ENCODE results near the gene ZNF593. TPM values are rescaled to one million over a fixed set of nuclear protein-coding genes. Genes with fewer than 3 reads are reported as not detected.

ZNF593 gene
- total RNA-seq, 1 experiment from 2014 or later = 23.4 TPM

DNA sequence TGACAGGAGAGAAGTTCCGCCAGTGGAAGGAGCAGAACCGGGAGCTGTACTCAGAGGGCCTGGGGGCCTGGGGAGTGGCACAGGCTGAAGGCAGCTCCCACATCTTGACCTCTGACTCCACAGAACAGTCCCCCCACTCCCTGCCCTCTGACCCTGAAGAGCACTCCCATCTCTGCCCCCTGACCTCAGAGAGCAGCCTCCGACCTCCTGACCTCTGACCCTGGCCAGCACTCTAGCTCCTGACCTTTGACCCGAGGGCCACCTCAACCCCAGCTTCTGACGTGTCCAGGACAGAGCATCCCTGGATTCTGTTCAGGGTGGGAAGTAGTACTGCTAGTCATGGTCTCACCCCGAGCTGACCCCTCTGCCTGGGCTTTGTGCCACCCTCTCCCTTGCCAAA lies 19.6 kb downstream of the ZNF593 start:
- Histone ChIP-seq H3K36me3 (no peaks in the 10 kb centered on the region), H3K27me3 (replicated peaks) (no peaks in the 10 kb centered on the region), H3K27ac (no peak overlapping the region), H3K4me3 (no peak overlapping the region), H3K4me1 (replicated peaks) (no peaks in the 10 kb centered on the region), H3K9me3 (replicated peaks) (no peaks in the 10 kb centered on the region)
- DNase-seq (ENCODE audit: low read depth in 1 of 2, low spot score in 2 of 2) = no peak

DNA sequence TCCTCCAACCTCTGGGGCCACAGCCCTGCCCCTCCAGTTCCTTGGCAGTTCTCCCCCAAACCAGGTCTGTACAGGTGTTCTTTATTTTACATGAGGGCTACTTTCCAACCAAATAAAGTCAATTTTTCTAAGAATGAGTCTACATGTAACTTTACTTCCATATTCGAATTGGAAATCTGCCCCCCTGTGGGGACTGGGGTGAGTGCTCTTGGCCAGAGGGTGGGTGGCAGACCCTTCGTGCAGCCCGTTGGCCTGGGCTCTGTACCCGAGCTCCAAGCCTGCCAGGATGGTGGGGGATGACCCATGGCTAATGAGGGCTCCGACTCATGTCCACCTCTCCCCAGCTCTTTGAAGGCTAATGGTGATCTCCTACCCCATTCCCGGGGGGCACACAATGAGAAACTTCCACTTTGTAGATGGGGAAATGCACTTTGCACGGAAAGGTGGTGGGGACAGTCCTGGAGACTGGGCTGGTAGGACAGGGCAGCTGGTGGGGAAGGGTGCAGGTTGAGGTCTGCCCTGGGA lies 20.1 kb downstream of the ZNF593 start:
- DNase-seq (ENCODE audit: low read depth in 1 of 2, low spot score in 2 of 2) = no peak
- Histone ChIP-seq H3K36me3 (no peaks in the 10 kb centered on the region), H3K27me3 (replicated peaks) (no peaks in the 10 kb centered on the region), H3K9me3 (replicated peaks) (no peaks in the 10 kb centered on the region), H3K27ac (no peak overlapping the region), H3K4me1 (replicated peaks) (no peaks in the 10 kb centered on the region), H3K4me3 (no peak overlapping the region)

DNA sequence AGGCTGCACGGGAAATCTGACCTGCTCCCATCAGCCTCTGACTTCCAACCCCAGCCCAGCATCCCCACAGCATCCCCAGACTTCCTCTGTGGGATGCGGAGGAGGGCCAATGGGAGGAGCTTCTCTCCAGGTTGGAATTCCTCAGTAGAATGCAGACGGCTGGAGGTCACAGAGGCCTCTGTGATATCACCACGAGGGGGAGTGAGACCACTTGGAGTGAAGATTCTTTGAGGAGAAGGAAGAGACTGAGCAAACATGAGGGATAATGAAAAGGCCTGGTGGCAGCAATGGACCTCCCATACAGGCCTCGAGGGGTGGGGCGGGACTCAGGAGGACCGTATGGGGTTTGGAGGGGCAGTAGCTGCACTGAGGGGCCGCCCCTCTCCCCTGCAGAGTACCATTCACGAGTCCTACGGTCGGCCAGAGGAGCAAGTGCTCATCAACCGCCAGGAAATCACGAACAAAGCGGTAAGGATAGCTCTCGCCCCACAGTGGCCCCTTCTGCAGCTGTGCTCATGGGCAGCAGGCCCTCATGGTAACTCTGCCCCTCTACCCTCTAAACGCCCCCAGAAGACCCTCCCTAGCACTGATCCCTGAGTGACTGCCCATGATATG lies 20.8 kb downstream of the ZNF593 start, which contains the start of gene CATSPER4:
CATSPER4 (plus strand) TSS at position 230 of the 615 bp plus-strand sequence; CDS start at position 256, 26 bp downstream.
- no peaks in the 10 kb centered on the region for H3K4me1 ChIP-seq (replicated peaks)
- no peaks in the 10 kb centered on the region for H3K9me3 ChIP-seq (replicated peaks)
- no peaks in the 10 kb centered on the region for H3K27me3 ChIP-seq (replicated peaks)
- H3K36me3 ChIP-seq = no peaks in the 10 kb centered on the region
- no peak within 1 kb of the TSS for H3K4me3 ChIP-seq
- DNase-seq (ENCODE audit: low read depth in 1 of 2, low spot score in 2 of 2) = peak; percentile 55 to 64
- no peak within 1 kb of the TSS for H3K27ac ChIP-seq

DNA sequence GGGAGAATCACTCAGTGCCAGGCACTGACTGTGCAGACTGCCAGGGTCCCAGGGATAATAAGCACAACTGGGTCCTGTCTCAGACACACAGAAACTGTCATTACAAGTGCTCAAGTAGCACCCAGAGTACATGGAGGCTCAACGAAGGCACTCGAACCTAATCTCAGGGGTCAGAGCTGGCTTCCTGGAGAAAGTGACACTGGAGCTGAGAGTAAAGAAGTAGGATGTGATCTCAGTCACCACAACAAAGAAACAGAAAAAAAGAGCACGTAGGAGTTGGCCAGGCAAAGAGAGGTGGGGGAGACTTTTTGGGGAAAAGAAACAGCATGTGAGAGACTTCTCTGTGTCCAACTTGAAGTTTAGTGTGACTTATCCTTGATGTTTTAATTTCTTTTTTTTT lies 22.0 kb downstream of the ZNF593 start:
- H3K27ac ChIP-seq = no peak overlapping the region
- no peaks in the 10 kb centered on the region for H3K9me3 ChIP-seq (replicated peaks)
- H3K4me1 ChIP-seq (replicated peaks) = no peaks in the 10 kb centered on the region
- H3K36me3 ChIP-seq = no peaks in the 10 kb centered on the region
- no peak overlapping the region for H3K4me3 ChIP-seq
- no peaks in the 10 kb centered on the region for H3K27me3 ChIP-seq (replicated peaks)
- no peak for DNase-seq (ENCODE audit: low read depth in 1 of 2, low spot score in 2 of 2)

DNA sequence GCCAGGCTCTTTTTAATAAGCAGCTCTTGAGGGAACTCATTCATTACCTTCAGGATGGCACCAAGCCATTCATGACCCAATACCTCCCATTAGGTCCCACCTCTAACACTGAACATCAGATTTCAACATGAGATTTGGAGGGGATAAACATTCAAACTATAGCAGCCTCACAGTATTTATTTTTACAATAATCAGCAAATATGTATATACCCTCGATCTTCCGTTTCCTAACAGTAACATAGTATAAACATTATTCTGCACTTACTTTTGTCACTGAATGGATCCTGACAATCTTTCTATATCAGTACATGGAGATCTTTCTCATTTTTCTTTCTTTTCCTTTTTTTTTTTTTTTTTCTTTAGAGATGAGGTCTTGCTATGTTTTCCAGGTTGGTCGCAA lies 26.1 kb downstream of the ZNF593 start:
- H3K9me3 ChIP-seq (replicated peaks) = no peaks in the 10 kb centered on the region
- no peak overlapping the region for H3K4me3 ChIP-seq
- no peaks in the 10 kb centered on the region for H3K27me3 ChIP-seq (replicated peaks)
- no peaks in the 10 kb centered on the region for H3K36me3 ChIP-seq
- H3K27ac ChIP-seq = no peak overlapping the region
- H3K4me1 ChIP-seq (replicated peaks) = no peaks in the 10 kb centered on the region
- no peak for DNase-seq (ENCODE audit: low read depth in 1 of 2, low spot score in 2 of 2)

DNA sequence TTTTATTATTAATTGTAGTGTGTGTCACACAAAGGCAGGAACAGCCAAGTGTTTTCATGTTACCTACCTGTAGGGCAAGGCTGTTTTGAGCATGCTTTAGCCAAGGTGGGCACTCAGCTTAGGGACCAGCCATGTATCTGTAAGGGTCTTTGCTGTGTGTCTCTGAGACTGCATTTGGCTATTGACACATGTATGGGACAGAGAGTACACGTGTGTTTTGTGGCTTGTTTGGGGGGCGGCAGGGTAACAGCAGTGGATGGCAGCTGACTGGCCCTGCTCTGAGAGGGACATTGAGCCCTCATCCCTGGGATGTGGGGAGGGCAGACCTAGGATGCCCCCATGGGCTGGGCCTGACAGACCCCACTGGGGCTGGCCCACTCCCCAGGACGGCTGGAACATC lies 27.6 kb downstream of the ZNF593 start:
- Histone ChIP-seq H3K4me1 (replicated peaks) (no peaks in the 10 kb centered on the region), H3K27me3 (replicated peaks) (no peaks in the 10 kb centered on the region), H3K27ac (no peak overlapping the region), H3K36me3 (no peaks in the 10 kb centered on the region), H3K4me3 (no peak overlapping the region), H3K9me3 (replicated peaks) (no peaks in the 10 kb centered on the region)
- no peak for DNase-seq (ENCODE audit: low read depth in 1 of 2, low spot score in 2 of 2)

DNA sequence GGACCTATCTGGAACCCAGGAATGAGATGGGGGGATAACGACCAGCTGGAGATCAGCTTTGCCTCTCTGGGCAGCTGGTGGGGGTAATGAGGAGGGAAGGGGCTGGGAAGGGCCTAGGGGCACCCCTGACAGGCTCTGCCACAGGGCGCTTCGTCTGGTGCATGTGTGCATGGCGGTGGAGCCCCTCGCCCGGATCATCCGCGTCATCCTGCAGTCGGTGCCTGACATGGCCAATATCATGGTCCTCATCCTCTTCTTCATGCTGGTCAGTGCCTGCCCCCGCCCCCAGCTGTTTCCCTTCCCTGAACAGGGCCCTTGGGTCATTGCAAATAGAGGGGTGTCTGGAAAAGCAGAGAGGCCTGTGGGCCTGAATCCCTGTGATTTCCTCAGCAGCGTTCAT lies 28.1 kb downstream of the ZNF593 start:
- no peaks in the 10 kb centered on the region for H3K9me3 ChIP-seq (replicated peaks)
- no peaks in the 10 kb centered on the region for H3K4me1 ChIP-seq (replicated peaks)
- H3K27me3 ChIP-seq (replicated peaks) = no peaks in the 10 kb centered on the region
- H3K27ac ChIP-seq = no peak overlapping the region
- no peak for DNase-seq (ENCODE audit: low read depth in 1 of 2, low spot score in 2 of 2)
- H3K4me3 ChIP-seq = no peak overlapping the region
- no peaks in the 10 kb centered on the region for H3K36me3 ChIP-seq

DNA sequence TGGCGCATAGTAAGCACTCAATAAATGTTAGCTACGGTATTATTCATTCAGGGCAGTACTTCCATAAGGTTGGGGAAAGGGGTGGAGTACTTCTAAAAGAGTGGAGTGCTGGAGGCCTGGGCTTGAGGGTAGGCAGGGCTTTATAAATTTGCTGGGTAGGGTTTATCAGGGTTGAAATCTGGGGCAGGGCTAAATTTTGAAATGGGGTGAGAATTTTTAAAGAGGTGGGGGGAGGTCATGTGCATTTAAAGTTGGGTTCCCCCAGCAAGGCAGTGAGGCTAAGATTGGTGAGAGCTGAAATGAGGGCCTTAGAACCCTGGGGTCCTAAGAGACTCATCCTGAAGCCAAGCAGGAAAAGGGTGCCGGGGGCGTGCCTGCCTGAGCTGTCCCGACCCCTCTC lies 30.7 kb downstream of the ZNF593 start:
- Histone ChIP-seq H3K27me3 (replicated peaks) (no peaks in the 10 kb centered on the region), H3K9me3 (replicated peaks) (no peaks in the 10 kb centered on the region), H3K36me3 (no peaks in the 10 kb centered on the region), H3K27ac (no peak overlapping the region), H3K4me1 (replicated peaks) (no peaks in the 10 kb centered on the region), H3K4me3 (no peak overlapping the region)
- no peak for DNase-seq (ENCODE audit: low read depth in 1 of 2, low spot score in 2 of 2)

DNA sequence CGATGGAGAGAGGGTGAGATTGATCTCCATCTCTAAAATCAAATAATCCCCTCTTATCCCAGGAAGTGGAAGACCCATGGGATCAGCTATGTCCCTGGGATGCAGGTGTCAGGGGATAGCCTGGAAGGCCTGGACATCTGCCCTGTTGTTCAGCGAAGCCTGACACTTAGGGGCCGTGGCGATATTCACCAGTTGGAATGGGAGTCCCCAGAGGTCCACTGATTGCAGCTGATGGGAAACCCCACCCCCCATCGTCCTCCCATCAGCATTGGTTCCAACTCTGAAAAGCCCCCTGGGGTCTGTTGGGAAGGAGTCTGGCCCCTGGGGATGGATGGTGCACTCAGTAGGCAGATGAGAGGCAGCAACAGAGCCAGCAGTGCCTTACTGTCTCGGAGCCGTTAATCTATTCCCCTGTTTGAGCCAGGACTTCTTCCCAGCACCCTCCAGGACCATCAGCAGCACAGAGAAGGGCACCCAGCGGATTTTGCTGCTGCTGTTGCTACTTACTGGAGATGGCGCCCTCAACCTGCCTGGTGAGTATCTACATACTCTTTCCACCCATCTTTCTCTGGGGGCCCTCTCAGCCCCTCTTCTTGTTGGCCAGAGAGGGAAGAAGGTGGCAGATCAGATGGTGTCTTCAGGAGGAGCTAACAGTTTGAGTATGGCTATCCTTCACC lies 34.1 kb downstream of the ZNF593 start:
- H3K27me3 ChIP-seq (replicated peaks) = no peaks in the 10 kb centered on the region
- no peaks in the 10 kb centered on the region for H3K36me3 ChIP-seq
- no peak overlapping the region for H3K4me3 ChIP-seq
- H3K27ac ChIP-seq = no peak overlapping the region
- H3K4me1 ChIP-seq (replicated peaks) = no peaks in the 10 kb centered on the region
- H3K9me3 ChIP-seq (replicated peaks) = no peaks in the 10 kb centered on the region
- no peak for DNase-seq (ENCODE audit: low read depth in 1 of 2, low spot score in 2 of 2)

DNA sequence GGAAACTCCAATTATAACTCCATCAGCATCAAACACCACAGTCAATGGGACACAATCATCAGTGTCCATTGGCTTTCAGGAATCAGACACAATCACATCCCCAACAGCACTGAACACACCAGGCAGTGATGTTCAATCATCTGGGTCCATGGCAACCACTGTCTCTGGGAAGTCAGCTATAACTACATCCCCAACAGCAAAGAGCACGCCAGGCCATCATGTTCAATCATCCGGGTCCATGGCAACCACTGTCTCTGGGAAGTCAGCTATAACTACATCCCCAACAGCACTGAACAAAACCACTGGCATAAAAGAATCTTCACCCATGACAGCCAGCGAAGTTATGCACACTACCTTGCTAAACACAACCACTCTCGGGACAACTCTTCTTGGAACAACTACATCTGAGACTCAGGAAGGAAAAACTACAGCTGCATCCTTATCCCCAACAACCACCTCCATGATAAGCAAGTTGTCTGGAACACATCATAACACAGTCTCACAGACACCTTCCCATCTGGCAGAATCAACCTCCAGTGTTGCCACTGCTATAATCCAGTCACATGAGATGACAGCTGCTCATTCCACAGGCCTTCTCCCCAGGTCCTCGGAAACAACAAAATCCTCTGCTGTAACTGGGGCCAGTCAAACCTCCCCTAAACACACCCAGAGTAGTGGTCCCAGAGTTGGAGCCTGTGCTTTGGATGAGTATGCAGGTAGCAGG lies 40.6 kb downstream of the ZNF593 start:
- H3K27me3 ChIP-seq (replicated peaks) = no peaks in the 10 kb centered on the region; the same call in 1 of the 2 replicates
- H3K27ac ChIP-seq = no peak overlapping the region
- no peaks in the 10 kb centered on the region for H3K36me3 ChIP-seq
- H3K9me3 ChIP-seq (replicated peaks) = no peaks in the 10 kb centered on the region
- no peak for DNase-seq (ENCODE audit: low read depth in 1 of 2, low spot score in 2 of 2)
- H3K4me3 ChIP-seq = no peak overlapping the region
- H3K4me1 ChIP-seq (replicated peaks) = no peaks in the 10 kb centered on the region

DNA sequence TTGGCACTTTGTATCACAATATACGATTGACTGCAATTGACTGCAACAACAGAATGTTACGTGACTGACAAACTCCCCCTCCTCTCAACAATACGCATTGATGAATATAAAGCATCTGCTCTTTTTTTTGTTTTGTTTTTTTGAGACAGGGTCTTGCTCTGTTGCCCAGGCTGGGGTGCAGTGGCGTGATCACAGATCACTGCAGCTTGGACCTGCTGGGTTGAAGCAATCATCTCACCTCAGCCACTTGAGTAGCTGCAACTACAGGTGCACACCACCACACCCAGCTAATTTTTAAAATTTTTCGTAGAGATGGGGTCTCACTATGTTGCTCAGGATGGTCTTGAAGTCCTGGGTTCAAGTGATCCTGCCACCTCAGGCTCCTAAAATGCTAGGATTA lies 43.0 kb downstream of the ZNF593 start:
- H3K9me3 ChIP-seq (replicated peaks) = no peaks in the 10 kb centered on the region
- H3K4me1 ChIP-seq (replicated peaks) = peaks cover 2% of the 10 kb centered on the region; the same call in 1 of the 2 replicates
- no peaks in the 10 kb centered on the region for H3K36me3 ChIP-seq
- no peaks in the 10 kb centered on the region; the same call in 1 of the 2 replicates for H3K27me3 ChIP-seq (replicated peaks)
- DNase-seq (ENCODE audit: low read depth in 1 of 2, low spot score in 2 of 2) = no peak
- H3K4me3 ChIP-seq = no peak overlapping the region
- no peak overlapping the region for H3K27ac ChIP-seq

DNA sequence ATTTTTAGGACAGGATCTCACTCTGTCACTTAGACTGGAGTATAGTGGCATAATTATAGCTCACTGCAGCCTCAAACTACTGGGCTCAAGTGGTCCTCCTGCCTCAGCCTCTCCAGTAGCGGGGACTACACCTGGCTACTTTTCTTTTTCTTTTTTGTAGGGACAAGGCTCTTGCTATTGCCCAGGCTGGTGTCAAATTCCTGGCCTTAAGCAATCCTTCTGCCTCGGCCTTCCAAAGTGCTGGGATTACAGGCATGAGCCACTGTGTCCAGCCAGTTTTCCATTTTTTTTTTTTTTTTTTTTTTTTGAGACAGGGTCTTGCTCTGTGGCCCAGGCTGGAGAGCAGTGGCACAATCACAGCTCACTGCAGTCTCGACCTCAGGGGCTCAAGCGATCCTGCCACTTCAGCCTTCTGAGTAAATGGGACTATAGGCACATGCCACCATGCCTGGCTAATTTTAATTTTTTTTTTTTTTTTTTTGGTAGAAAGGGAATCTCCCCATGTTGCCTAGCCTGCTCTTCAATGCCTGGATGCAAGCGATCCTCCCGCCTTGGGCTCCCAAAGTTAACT lies 43.7 kb downstream of the ZNF593 start:
- no peaks in the 10 kb centered on the region for H3K36me3 ChIP-seq
- H3K27me3 ChIP-seq (replicated peaks) = no peaks in the 10 kb centered on the region; the same call in 1 of the 2 replicates
- no peaks in the 10 kb centered on the region for H3K9me3 ChIP-seq (replicated peaks)
- DNase-seq (ENCODE audit: low read depth in 1 of 2, low spot score in 2 of 2) = no peak
- H3K4me3 ChIP-seq = no peak overlapping the region
- peaks cover 9% of the 10 kb centered on the region for H3K4me1 ChIP-seq (replicated peaks)
- no peak overlapping the region for H3K27ac ChIP-seq

DNA sequence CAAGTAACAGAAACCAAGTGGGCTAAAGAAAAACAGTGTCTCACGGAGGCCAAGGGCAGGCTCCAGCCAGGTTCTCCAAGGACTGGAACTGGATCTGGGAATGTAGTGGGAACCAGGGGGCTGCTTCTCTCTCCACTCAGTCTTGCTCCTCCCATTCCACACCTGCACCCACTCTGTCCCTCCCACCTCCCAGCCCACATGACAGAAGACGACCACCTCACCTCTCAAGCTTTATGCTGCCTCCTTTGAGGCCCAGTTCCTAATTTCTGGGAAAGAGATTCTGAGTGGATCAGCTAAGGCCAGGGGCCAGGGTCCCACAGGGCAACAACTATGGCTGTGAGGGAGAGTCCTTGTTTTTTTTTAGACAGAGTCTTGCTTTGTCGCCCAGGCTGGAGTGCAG lies 45.5 kb downstream of the ZNF593 start:
- no peaks in the 10 kb centered on the region for H3K9me3 ChIP-seq (replicated peaks)
- H3K27me3 ChIP-seq (replicated peaks) = no peaks in the 10 kb centered on the region; the same call in 1 of the 2 replicates
- H3K27ac ChIP-seq = no peak overlapping the region
- H3K4me3 ChIP-seq = no peak overlapping the region
- DNase-seq (ENCODE audit: low read depth in 1 of 2, low spot score in 2 of 2) = no peak
- peaks cover 26% of the 10 kb centered on the region for H3K4me1 ChIP-seq (replicated peaks)
- H3K36me3 ChIP-seq = no peaks in the 10 kb centered on the region
